DMS114 treated with DMSO at 0.1 percent for 48 hours (cell line): ENCODE results near the gene CLTA.
A peak's percentile ranks its signal among the peaks of the same experiment; 100 is the strongest.

Experiments
- DNase-seq: peaks from one replicate; lab custom pipeline; 2025; ENCODE audit not compliant: unreplicated experiment; lab: John Stamatoyannopoulos, UW

The CLTA gene

GRCh38 chr9:36190388-36191289 is at the start of gene CLTA:
TSS of gene CLTA (plus strand) at chr9:36190921. CDS start at chr9:36191057, 136 bp downstream.
- DNase-seq, result peak; percentile 94

- no peak for DNase-seq
Observed at GRCh38 chr9:36141288-36141687, 49.4 kb upstream of the CLTA start.

GRCh38 chr9:36141761-36142160 is 49.0 kb upstream of the CLTA start:
- DNase-seq, result no peak

- no peak for DNase-seq
Observed at GRCh38 chr9:36142510-36143244, 48.0 kb upstream of the CLTA start.

- no peak for DNase-seq
Observed at GRCh38 chr9:36143245-36143641, 47.5 kb upstream of the CLTA start.

GRCh38 chr9:36144309-36145232 is 46.1 kb upstream of the CLTA start:
- DNase-seq, result no peak

GRCh38 chr9:36145970-36146369 is 44.8 kb upstream of the CLTA start:
- DNase-seq, result no peak

GRCh38 chr9:36146651-36147050 is 44.1 kb upstream of the CLTA start:
- DNase-seq, result no peak

- no peak for DNase-seq
Observed at GRCh38 chr9:36147441-36148175, 43.1 kb upstream of the CLTA start.

GRCh38 chr9:36148311-36149051 is 42.2 kb upstream of the CLTA start:
- DNase-seq, result no peak

- no peak for DNase-seq
Observed at GRCh38 chr9:36149197-36149596, 41.5 kb upstream of the CLTA start.

GRCh38 chr9:36150574-36151315 is 40.0 kb upstream of the CLTA start:
- no peak for DNase-seq

GRCh38 chr9:36151316-36152210 is 39.2 kb upstream of the CLTA start:
- DNase-seq, result no peak

GRCh38 chr9:36152741-36153438 is 37.8 kb upstream of the CLTA start:
- no peak for DNase-seq

- DNase-seq, result no peak
Observed at GRCh38 chr9:36153746-36154145, 37.0 kb upstream of the CLTA start.

GRCh38 chr9:36154331-36154952 is 36.3 kb upstream of the CLTA start:
- no peak for DNase-seq

- no peak for DNase-seq
Observed at GRCh38 chr9:36156116-36156515, 34.6 kb upstream of the CLTA start.
